ENCODE data around the gene INTS11. TPM values are rescaled to one million over a fixed set of nuclear protein-coding genes. Genes with fewer than 3 reads are reported as not detected.

The INTS11 gene
- total and polyA plus RNA-seq, 9 of the 15 experiments (the other 6 are each of a cell fraction or from before 2014, with no cell fraction given): 3.6 to 183 (median 110) TPM

DNA sequence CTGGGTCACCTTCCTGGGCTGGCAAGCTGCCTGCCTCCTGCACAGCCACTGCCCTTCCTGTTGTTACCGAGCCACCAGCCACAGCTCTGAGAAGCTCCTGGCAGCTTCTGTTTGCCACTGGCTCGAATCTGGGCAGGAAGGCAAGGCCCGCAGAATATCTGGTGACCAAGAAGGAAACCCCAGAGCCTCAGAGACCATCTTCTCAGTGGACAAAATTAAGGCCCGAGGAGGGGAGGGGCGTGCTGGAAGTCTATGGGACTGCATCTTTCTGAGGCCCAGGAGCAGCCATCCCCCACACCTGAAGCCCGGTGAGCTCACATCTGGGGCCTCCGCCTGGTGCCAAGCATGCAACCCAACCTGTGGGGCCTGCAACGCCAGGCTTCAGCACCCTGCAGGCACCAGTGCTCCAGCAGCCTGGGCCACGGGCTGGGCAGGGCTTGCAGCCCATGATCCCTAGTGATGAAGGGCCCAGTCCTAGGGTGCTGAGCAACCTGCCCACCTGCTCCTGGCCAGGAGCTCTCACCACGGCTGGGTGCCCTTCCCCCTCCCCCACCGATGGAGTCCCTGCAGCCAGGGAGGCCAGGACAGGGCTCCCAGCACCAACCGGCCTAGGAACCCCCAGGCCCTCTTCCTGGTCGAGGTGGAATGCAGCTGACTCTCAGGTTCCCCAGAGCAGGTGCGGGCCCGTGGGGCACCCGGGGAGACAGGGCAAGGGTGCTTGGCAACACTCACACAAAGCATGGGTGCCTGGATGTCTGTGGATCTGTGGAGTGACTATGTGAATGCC is 1.0 kb upstream of the INTS11 start (continued):
- 0 out of 2 replicates have a peak, but pooled peaks have one; percentile 5 for TF ChIP-seq CEBPG (CRISPR knock-in tag; IDR thresholded peaks at IDR 0.05)
- no peak for TF ChIP-seq CEBPG (tag; conservative IDR thresholded peaks at IDR 0.05 in 1 of 2, IDR thresholded peaks at IDR 0.05 in 1 of 2)
- TF ChIP-seq, protein P1, sequence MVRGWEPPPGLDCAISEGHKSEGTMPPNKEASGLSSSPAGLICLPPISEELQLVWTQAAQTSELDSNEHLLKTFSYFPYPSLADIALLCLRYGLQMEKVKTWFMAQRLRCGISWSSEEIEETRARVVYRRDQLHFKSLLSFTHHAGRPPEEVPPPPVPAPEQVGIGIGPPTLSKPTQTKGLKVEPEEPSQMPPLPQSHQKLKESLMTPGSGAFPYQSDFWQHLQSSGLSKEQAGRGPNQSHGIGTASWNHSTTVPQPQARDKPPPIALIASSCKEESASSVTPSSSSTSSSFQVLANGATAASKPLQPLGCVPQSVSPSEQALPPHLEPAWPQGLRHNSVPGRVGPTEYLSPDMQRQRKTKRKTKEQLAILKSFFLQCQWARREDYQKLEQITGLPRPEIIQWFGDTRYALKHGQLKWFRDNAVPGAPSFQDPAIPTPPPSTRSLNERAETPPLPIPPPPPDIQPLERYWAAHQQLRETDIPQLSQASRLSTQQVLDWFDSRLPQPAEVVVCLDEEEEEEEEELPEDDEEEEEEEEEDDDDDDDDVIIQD (CRISPR knock-in tag; IDR thresholded peaks at IDR 0.05): no peak
- no peak for TF ChIP-seq ZNF589 (CRISPR knock-in tag; IDR thresholded peaks at IDR 0.05; ENCODE audit: low read depth)
- no peak for TF ChIP-seq CBX1 (IDR thresholded peaks at IDR 0.05; ENCODE audit: low read depth)
- TF ChIP-seq, protein P2, sequence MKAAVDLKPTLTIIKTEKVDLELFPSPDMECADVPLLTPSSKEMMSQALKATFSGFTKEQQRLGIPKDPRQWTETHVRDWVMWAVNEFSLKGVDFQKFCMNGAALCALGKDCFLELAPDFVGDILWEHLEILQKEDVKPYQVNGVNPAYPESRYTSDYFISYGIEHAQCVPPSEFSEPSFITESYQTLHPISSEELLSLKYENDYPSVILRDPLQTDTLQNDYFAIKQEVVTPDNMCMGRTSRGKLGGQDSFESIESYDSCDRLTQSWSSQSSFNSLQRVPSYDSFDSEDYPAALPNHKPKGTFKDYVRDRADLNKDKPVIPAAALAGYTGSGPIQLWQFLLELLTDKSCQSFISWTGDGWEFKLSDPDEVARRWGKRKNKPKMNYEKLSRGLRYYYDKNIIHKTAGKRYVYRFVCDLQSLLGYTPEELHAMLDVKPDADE (conservative IDR thresholded peaks at IDR 0.05; ENCODE audit: control insufficient read depth, low read depth, low read length): no peak
- no peak for TF ChIP-seq ZNF140 (CRISPR knock-in tag; IDR thresholded peaks at IDR 0.05)
- 0 out of 2 replicates have a peak, but pooled peaks have one; percentile 62 for TF ChIP-seq FOXP1 (CRISPR knock-in tag; IDR thresholded peaks at IDR 0.05)
- TF ChIP-seq SMC3 (conservative IDR thresholded peaks at IDR 0.05; ENCODE audit: insufficient read depth, low read depth, low read length): no peak
- peak; percentile 1 for TF ChIP-seq CHD1 (IDR thresholded peaks at IDR 0.05; ENCODE audit: low read length)
- 0 out of 2 replicates have a peak, but pooled peaks have one; percentile 15 for TF ChIP-seq CBFB (CRISPR knock-in tag; IDR thresholded peaks at IDR 0.05)
- TF ChIP-seq, protein P3, sequence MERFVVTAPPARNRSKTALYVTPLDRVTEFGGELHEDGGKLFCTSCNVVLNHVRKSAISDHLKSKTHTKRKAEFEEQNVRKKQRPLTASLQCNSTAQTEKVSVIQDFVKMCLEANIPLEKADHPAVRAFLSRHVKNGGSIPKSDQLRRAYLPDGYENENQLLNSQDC (CRISPR knock-in tag; IDR thresholded peaks at IDR 0.05): no peak
- TF ChIP-seq MYC (IDR thresholded peaks at IDR 0.05; ENCODE audit: low read depth, low read length): no peak; the same call in 1 of the 2 replicates
- no peak for TF ChIP-seq MYC (CRISPR knock-in tag; IDR thresholded peaks at IDR 0.05; ENCODE audit: borderline replicate concordance, low read depth)

All from K562 (cell line).